Endometrial microvascular endothelial cells (primary cell): Measurements from ENCODE around the gene NUDT21. TPM values are rescaled to one million over a fixed set of nuclear protein-coding genes. Genes with fewer than 3 reads are reported as not detected.

Experiments used
- in situ Hi-C: cut with HindIII; loops from 2 replicates; pipeline ENCODE4 v1.10.0; 2017; ENCODE audit warnings: low sequenced_read_pairs, low pct_unique_long_range_greater_than_20kb; ENCODE audit errors: inconsistent ontology term
- total RNA-seq: library from RNA; depleted of rRNA; stranded (reverse); fragments of >200 nt; gene quantifications from one replicate; pipeline ENCODE4 v1.2.3, GENCODE V29; 2015; ENCODE audit errors: inconsistent ontology term

The NUDT21 gene
- total RNA-seq, 1 donor from 2014 or later: 110 TPM

GRCh38 chr16:56466344-56466743 lies 15.2 kb upstream of the NUDT21 start:
- in situ Hi-C loops: no loop called here

GRCh38 chr16:56463153-56463552 lies 12.0 kb upstream of the NUDT21 start:
- in situ Hi-C loops: no loop called here

- in situ Hi-C loops: no loop called here
Measured at GRCh38 chr16:56462064-56462796, 11.1 kb upstream of the NUDT21 start.

GRCh38 chr16:56460101-56460500 lies 9.0 kb upstream of the NUDT21 start:
- in situ Hi-C loops: no loop called here

- in situ Hi-C loops: no loop called here
Measured at GRCh38 chr16:56457927-56458470, 6.9 kb upstream of the NUDT21 start.

- in situ Hi-C loops: no loop called here
Measured at GRCh38 chr16:56451753-56452689, 889 bp upstream of the NUDT21 start.

- in situ Hi-C loops: no loop called here
Measured at GRCh38 chr16:56450275-56450985, 702 bp downstream of the NUDT21 start.

- in situ Hi-C loops: no loop called here
Measured at GRCh38 chr16:56448005-56448404, 3.1 kb downstream of the NUDT21 start.

- in situ Hi-C loops: no loop called here
Measured at GRCh38 chr16:56447286-56447685, 3.8 kb downstream of the NUDT21 start.

- in situ Hi-C loops: no loop called here
Measured at GRCh38 chr16:56438038-56438437, 13.1 kb downstream of the NUDT21 start.

- in situ Hi-C loops: no loop called here
Measured at GRCh38 chr16:56436258-56436657, 14.9 kb downstream of the NUDT21 start.

GRCh38 chr16:56428091-56428490 lies 23.0 kb downstream of the NUDT21 start:
- in situ Hi-C loops: no loop called here

GRCh38 chr16:56426585-56426984 lies 24.5 kb downstream of the NUDT21 start:
- in situ Hi-C loops: no loop called here

- in situ Hi-C loops: no loop called here
Measured at GRCh38 chr16:56425439-56425832, 25.7 kb downstream of the NUDT21 start, which contains the start of gene AMFR. Gene AMFR, minus strand, starts transcription at chr16:56425545. Its CDS starts 218 bp downstream, at chr16:56425327.

- in situ Hi-C loops: no loop called here
Measured at GRCh38 chr16:56424791-56425438, 26.2 kb downstream of the NUDT21 start.

- in situ Hi-C loops: no loop called here
Measured at GRCh38 chr16:56424404-56424764, 26.7 kb downstream of the NUDT21 start.

- in situ Hi-C loops: no loop called here
Measured at GRCh38 chr16:56423584-56424403, 27.3 kb downstream of the NUDT21 start.

GRCh38 chr16:56422896-56423441 lies 28.2 kb downstream of the NUDT21 start:
- in situ Hi-C loops: no loop called here
